ENCODE results near the gene OSBPL8. TPM values are rescaled to one million over a fixed set of nuclear protein-coding genes. Genes with fewer than 3 reads are reported as not detected.
A peak's percentile ranks its signal among the peaks of the same experiment; 100 is the strongest.

Gene OSBPL8
- total RNA-seq, 1 donor from 2014 or later: 119 TPM

DNA sequence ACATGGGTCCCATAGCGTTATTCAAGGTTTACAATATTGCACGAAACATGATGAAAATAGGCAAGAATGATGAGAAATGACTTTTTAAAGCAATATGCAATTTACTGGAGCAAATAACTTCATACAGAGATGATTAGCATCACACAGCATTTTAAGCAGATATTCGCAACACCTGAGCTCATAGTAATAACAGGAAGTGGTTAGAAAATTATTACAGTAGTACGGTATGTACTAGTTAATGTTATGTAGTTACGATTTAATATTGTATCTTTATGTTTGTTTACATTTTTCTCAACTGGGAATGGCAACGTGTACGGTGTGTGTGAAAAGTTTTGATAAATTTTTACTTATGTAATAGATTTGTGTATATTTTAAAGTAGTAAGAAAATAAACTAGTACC, 102.6 kb downstream of the OSBPL8 start:
- Mint-ChIP-seq H3K4me1 (ENCODE audit: low read depth, unreplicated experiment) (peaks cover 16% of the 10 kb centered on the region), H3K27ac (ENCODE audit: unreplicated experiment) (no peak overlapping the region), H3K36me3 (ENCODE audit: low read depth, unreplicated experiment) (peaks cover 1% of the 10 kb centered on the region), H3K27me3 (ENCODE audit: low read depth, unreplicated experiment) (no peaks in the 10 kb centered on the region), H3K9me3 (ENCODE audit: unreplicated experiment) (no peaks in the 10 kb centered on the region), H3K4me3 (ENCODE audit: unreplicated experiment) (no peak overlapping the region)
- FAIRE-seq (no peak), DNase-seq (ENCODE audit: low read depth) (no peak)
- Histone ChIP-seq H3K4me1 (ENCODE audit: insufficient read depth, low read length) (peaks cover 5% of the 10 kb centered on the region), H3K36me3 (ENCODE audit: insufficient read depth, low read length) (no peaks in the 10 kb centered on the region), H4K20me1 (ENCODE audit: insufficient read depth, low read length) (peaks cover 5% of the 10 kb centered on the region), H3K4me3 (ENCODE audit: insufficient read depth, low read depth, low read length) (no peak overlapping the region), H3K9me3 (ENCODE audit: insufficient read depth, low read depth, low read length) (no peaks in the 10 kb centered on the region), H3K27ac (ENCODE audit: low read depth, low read length) (no peak overlapping the region), H3K27me3 (ENCODE audit: insufficient read depth, low read length) (no peaks in the 10 kb centered on the region), H2AFZ (ENCODE audit: low read depth, low read length) (no peak overlapping the region), H3K79me2 (ENCODE audit: insufficient read depth, low read length) (peaks cover 23% of the 10 kb centered on the region), H3K4me2 (ENCODE audit: low read length) (no peak overlapping the region), H3K9ac (ENCODE audit: low read length) (no peak overlapping the region)
- no peak for TF ChIP-seq EZH2 (IDR thresholded peaks at IDR 0.05; ENCODE audit: insufficient read depth, low read length)
- no peak for TF ChIP-seq CTCF (IDR thresholded peaks at IDR 0.05; ENCODE audit: insufficient read depth, low read depth, low read length)

GRCh38 chr12:76455582-76456345, 103.8 kb downstream of the OSBPL8 start:
- peak overlapping the region; percentile 68 for H3K27ac Mint-ChIP-seq (ENCODE audit: unreplicated experiment)
- Histone ChIP-seq H3K79me2 (ENCODE audit: insufficient read depth, low read length) (peaks cover 22% of the 10 kb centered on the region), H4K20me1 (ENCODE audit: insufficient read depth, low read length) (no peaks in the 10 kb centered on the region), H2AFZ (ENCODE audit: low read depth, low read length) (no peak overlapping the region), H3K4me2 (ENCODE audit: low read length) (peak overlapping the region; percentile 55), H3K9ac (ENCODE audit: low read length) (peak overlapping the region; percentile 5), H3K27ac (ENCODE audit: low read depth, low read length) (peak overlapping the region; percentile 55), H3K36me3 (ENCODE audit: insufficient read depth, low read length) (no peaks in the 10 kb centered on the region), H3K4me3 (ENCODE audit: insufficient read depth, low read depth, low read length) (no peak overlapping the region), H3K27me3 (ENCODE audit: insufficient read depth, low read length) (no peaks in the 10 kb centered on the region), H3K4me1 (ENCODE audit: insufficient read depth, low read length) (peaks cover 8% of the 10 kb centered on the region), H3K9me3 (ENCODE audit: insufficient read depth, low read depth, low read length) (no peaks in the 10 kb centered on the region)
- peak overlapping the region; percentile 2 for H3K4me3 Mint-ChIP-seq (ENCODE audit: unreplicated experiment)
- H3K36me3 Mint-ChIP-seq (ENCODE audit: low read depth, unreplicated experiment): peaks cover 4% of the 10 kb centered on the region
- no peaks in the 10 kb centered on the region for H3K9me3 Mint-ChIP-seq (ENCODE audit: unreplicated experiment)
- TF ChIP-seq CTCF (IDR thresholded peaks at IDR 0.05; ENCODE audit: insufficient read depth, low read depth, low read length) (peak; percentile 78), EZH2 (IDR thresholded peaks at IDR 0.05; ENCODE audit: insufficient read depth, low read length) (no peak)
- H3K27me3 Mint-ChIP-seq (ENCODE audit: low read depth, unreplicated experiment): no peaks in the 10 kb centered on the region
- FAIRE-seq (peak; percentile 95), DNase-seq (ENCODE audit: low read depth) (peak; percentile 90)
- peaks cover 16% of the 10 kb centered on the region for H3K4me1 Mint-ChIP-seq (ENCODE audit: low read depth, unreplicated experiment)

GRCh38 chr12:76451528-76451927, 108.0 kb downstream of the OSBPL8 start:
- Histone ChIP-seq H4K20me1 (ENCODE audit: insufficient read depth, low read length) (no peaks in the 10 kb centered on the region), H2AFZ (ENCODE audit: low read depth, low read length) (no peak overlapping the region), H3K9me3 (ENCODE audit: insufficient read depth, low read depth, low read length) (no peaks in the 10 kb centered on the region), H3K4me3 (ENCODE audit: insufficient read depth, low read depth, low read length) (no peak overlapping the region), H3K9ac (ENCODE audit: low read length) (no peak overlapping the region), H3K79me2 (ENCODE audit: insufficient read depth, low read length) (peaks cover 30% of the 10 kb centered on the region), H3K27ac (ENCODE audit: low read depth, low read length) (no peak overlapping the region), H3K4me2 (ENCODE audit: low read length) (no peak overlapping the region), H3K4me1 (ENCODE audit: insufficient read depth, low read length) (peaks cover 17% of the 10 kb centered on the region), H3K36me3 (ENCODE audit: insufficient read depth, low read length) (no peaks in the 10 kb centered on the region), H3K27me3 (ENCODE audit: insufficient read depth, low read length) (no peaks in the 10 kb centered on the region)
- DNase-seq (ENCODE audit: low read depth) (no peak), FAIRE-seq (no peak)
- Mint-ChIP-seq H3K4me1 (ENCODE audit: low read depth, unreplicated experiment) (peaks cover 30% of the 10 kb centered on the region), H3K4me3 (ENCODE audit: unreplicated experiment) (no peak overlapping the region), H3K27me3 (ENCODE audit: low read depth, unreplicated experiment) (no peaks in the 10 kb centered on the region), H3K36me3 (ENCODE audit: low read depth, unreplicated experiment) (peaks cover 7% of the 10 kb centered on the region), H3K27ac (ENCODE audit: unreplicated experiment) (peak overlapping the region; percentile 98), H3K9me3 (ENCODE audit: unreplicated experiment) (no peaks in the 10 kb centered on the region)
- TF ChIP-seq CTCF (IDR thresholded peaks at IDR 0.05; ENCODE audit: insufficient read depth, low read depth, low read length) (no peak), EZH2 (IDR thresholded peaks at IDR 0.05; ENCODE audit: insufficient read depth, low read length) (no peak)

Data from astrocyte (in vitro differentiated cells and primary cell).